Measurements from ENCODE around the gene CHRNA1. TPM values are rescaled to one million over a fixed set of nuclear protein-coding genes. Genes with fewer than 3 reads are reported as not detected.

Gene CHRNA1
- total and polyA plus RNA-seq, 2 experiments from 2014 or later: 0.16 TPM; not detected in 1

DNA sequence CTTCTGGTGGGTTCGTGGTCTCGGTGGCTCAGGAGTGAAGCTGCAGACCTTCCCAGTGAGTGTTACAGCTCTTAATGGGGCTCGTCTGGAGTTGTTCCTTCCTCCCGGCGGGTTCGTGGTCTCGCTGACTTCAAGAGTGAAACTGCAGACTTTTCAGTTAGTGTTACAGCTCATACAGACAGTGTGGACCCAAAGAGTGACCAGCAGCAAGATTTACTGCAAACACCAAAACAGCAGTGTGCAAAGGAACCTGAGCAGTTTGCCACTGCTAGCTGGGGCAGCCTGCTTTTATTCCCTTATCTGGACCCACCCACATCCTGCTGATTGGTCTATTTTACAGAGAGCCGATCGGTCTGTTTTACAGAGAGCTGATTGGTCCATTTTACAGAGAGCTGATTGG is 55.6 kb downstream of the CHRNA1 start:
- DNase-seq: no peak
- Histone ChIP-seq H2AFZ (no peak overlapping the region), H3K9me2 (ENCODE audit: insufficient read depth) (no peaks in the 10 kb centered on the region), H3K79me2 (ENCODE audit: insufficient read depth) (no peaks in the 10 kb centered on the region), H3K9ac (no peak overlapping the region), H3K27me3 (replicated peaks; ENCODE audit: insufficient read depth) (no peaks in the 10 kb centered on the region; the same call in 1 of the 2 replicates), H3K36me3 (ENCODE audit: low read depth) (no peaks in the 10 kb centered on the region), H3K27ac (no peak overlapping the region), H3F3A (ENCODE audit: insufficient read depth) (no peaks in the 10 kb centered on the region), H3K4me3 (no peak overlapping the region), H3K4me1 (ENCODE audit: insufficient read depth) (no peaks in the 10 kb centered on the region), H3K4me2 (ENCODE audit: unreplicated experiment) (no peak overlapping the region), H3K9me3 (ENCODE audit: low read depth) (no peaks in the 10 kb centered on the region), H4K20me1 (ENCODE audit: insufficient read depth) (no peaks in the 10 kb centered on the region)
- WGBS, 2 experiments (ENCODE audit: low coverage in 1 of 2, low lambda C conversion rate in 2 of 2, missing lambda C conversion rate in 2 of 2): 49 to 55% methylated on average over 9 of the region's 9 CpGs
- no peak for TF ChIP-seq EZH2 (IDR thresholded peaks at IDR 0.05; ENCODE audit: insufficient read depth, poor library complexity, severe bottlenecking)
- TF ChIP-seq EZH2phosphoT487 (IDR thresholded peaks at IDR 0.05; ENCODE audit: insufficient read depth, low read depth): no peak
- in situ Hi-C loops (cut with MboI): loop anchor here (25.0 kb wide), 1 partner anchor 604 kb away; no protein-coding TSS in a partner anchor

DNA sequence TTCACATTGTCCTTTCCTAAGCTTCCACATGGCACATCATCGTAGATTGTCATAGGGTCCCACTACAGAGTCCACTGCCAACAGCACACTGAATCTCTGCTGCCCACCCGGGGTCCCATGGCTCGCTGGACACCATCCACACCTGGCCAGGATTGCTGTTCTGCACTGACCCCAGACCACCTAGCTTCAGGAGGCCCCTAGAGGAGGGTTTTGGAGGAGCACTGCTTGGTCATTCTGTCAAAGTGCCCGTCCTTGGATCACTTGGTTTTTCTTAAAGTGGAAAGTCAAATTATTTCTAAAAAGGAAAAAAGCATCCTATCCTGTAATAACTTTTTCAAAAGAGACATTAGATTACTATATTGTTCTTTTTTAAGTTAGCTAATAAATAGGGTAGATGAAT is 59.0 kb downstream of the CHRNA1 start:
- H3K4me2 ChIP-seq (ENCODE audit: unreplicated experiment): no peak overlapping the region
- in situ Hi-C loops (cut with MboI): loop anchor here (25.0 kb wide), 1 partner anchor 607 kb away; no protein-coding TSS in a partner anchor
- no peaks in the 10 kb centered on the region for H3K36me3 ChIP-seq (ENCODE audit: low read depth)

GRCh38 chr2:174704642-174705041 is 59.6 kb downstream of the CHRNA1 start:
- 0 to 10% methylated on average over 1 of the region's 1 CpG for WGBS, 2 experiments (ENCODE audit: low coverage in 1 of 2, low lambda C conversion rate in 2 of 2, missing lambda C conversion rate in 2 of 2)
- Histone ChIP-seq H3K27ac (no peak overlapping the region), H3K27me3 (replicated peaks; ENCODE audit: insufficient read depth) (no peaks in the 10 kb centered on the region; the same call in 1 of the 2 replicates), H3K4me3 (no peak overlapping the region), H3F3A (ENCODE audit: insufficient read depth) (no peaks in the 10 kb centered on the region), H3K79me2 (ENCODE audit: insufficient read depth) (no peaks in the 10 kb centered on the region), H3K4me2 (ENCODE audit: unreplicated experiment) (no peak overlapping the region), H3K9me3 (ENCODE audit: low read depth) (no peaks in the 10 kb centered on the region), H3K9me2 (ENCODE audit: insufficient read depth) (no peaks in the 10 kb centered on the region), H3K36me3 (ENCODE audit: low read depth) (no peaks in the 10 kb centered on the region), H3K4me1 (ENCODE audit: insufficient read depth) (no peaks in the 10 kb centered on the region), H2AFZ (no peak overlapping the region), H3K9ac (no peak overlapping the region), H4K20me1 (ENCODE audit: insufficient read depth) (no peaks in the 10 kb centered on the region)
- in situ Hi-C loops (cut with MboI): loop anchor here (25.0 kb wide), 1 partner anchor 608 kb away; no protein-coding TSS in a partner anchor
- no peak for TF ChIP-seq EZH2 (IDR thresholded peaks at IDR 0.05; ENCODE audit: insufficient read depth, poor library complexity, severe bottlenecking)
- TF ChIP-seq EZH2phosphoT487 (IDR thresholded peaks at IDR 0.05; ENCODE audit: insufficient read depth, low read depth): no peak
- DNase-seq: no peak

More for the DNA sequence above, 59.0 kb downstream of the CHRNA1 start:
- DNase-seq: no peak
- Histone ChIP-seq H3K9me3 (ENCODE audit: low read depth) (no peaks in the 10 kb centered on the region), H3F3A (ENCODE audit: insufficient read depth) (no peaks in the 10 kb centered on the region), H3K9ac (no peak overlapping the region), H3K27me3 (replicated peaks; ENCODE audit: insufficient read depth) (no peaks in the 10 kb centered on the region; the same call in 1 of the 2 replicates), H2AFZ (no peak overlapping the region), H4K20me1 (ENCODE audit: insufficient read depth) (no peaks in the 10 kb centered on the region), H3K79me2 (ENCODE audit: insufficient read depth) (no peaks in the 10 kb centered on the region), H3K4me3 (no peak overlapping the region), H3K4me1 (ENCODE audit: insufficient read depth) (no peaks in the 10 kb centered on the region), H3K9me2 (ENCODE audit: insufficient read depth) (no peaks in the 10 kb centered on the region), H3K27ac (no peak overlapping the region)
- no peak for TF ChIP-seq EZH2phosphoT487 (IDR thresholded peaks at IDR 0.05; ENCODE audit: insufficient read depth, low read depth)
- no peak for TF ChIP-seq EZH2 (IDR thresholded peaks at IDR 0.05; ENCODE audit: insufficient read depth, poor library complexity, severe bottlenecking)
- 46 to 50% methylated on average over 4 of the region's 4 CpGs for WGBS, 2 experiments (ENCODE audit: low coverage in 1 of 2, low lambda C conversion rate in 2 of 2, missing lambda C conversion rate in 2 of 2)

DNA sequence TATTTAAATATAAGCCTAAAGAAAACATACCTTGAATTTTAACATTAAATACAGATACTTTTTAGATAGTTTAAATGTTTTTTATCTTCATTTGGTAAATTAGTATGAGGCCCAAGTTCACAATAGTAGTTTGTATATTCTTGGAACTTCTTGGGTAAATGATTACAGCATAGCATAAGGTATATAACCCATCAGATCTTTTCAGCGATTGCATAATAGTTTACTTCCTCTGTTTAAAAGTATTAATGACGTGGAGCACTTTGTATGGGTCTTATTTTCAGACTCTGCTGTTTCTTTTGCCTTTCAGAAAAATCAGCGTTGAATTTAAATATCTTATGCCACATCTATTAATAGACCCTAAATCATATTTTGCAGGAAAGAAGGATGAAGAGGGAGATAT is 60.2 kb downstream of the CHRNA1 start:
- no peaks in the 10 kb centered on the region; the same call in 1 of the 2 replicates for H3K27me3 ChIP-seq (replicated peaks; ENCODE audit: insufficient read depth)
- H3K4me2 ChIP-seq (ENCODE audit: unreplicated experiment): no peak overlapping the region
- no peaks in the 10 kb centered on the region for H3K79me2 ChIP-seq (ENCODE audit: insufficient read depth)
- H3K36me3 ChIP-seq (ENCODE audit: low read depth): no peaks in the 10 kb centered on the region
- H3K4me1 ChIP-seq (ENCODE audit: insufficient read depth): no peaks in the 10 kb centered on the region
- H3K27ac ChIP-seq: no peak overlapping the region
- no peak overlapping the region for H3K9ac ChIP-seq
- H4K20me1 ChIP-seq (ENCODE audit: insufficient read depth): no peaks in the 10 kb centered on the region
- TF ChIP-seq EZH2 (IDR thresholded peaks at IDR 0.05; ENCODE audit: insufficient read depth, poor library complexity, severe bottlenecking) (no peak), EZH2phosphoT487 (IDR thresholded peaks at IDR 0.05; ENCODE audit: insufficient read depth, low read depth) (no peak)
- no peaks in the 10 kb centered on the region for H3F3A ChIP-seq (ENCODE audit: insufficient read depth)
- H3K9me3 ChIP-seq (ENCODE audit: low read depth): no peaks in the 10 kb centered on the region
- no peaks in the 10 kb centered on the region for H3K9me2 ChIP-seq (ENCODE audit: insufficient read depth)
- no peak overlapping the region for H2AFZ ChIP-seq
- 65 to 75% methylated on average over 3 of the region's 3 CpGs for WGBS, 2 experiments (ENCODE audit: low coverage in 1 of 2, low lambda C conversion rate in 2 of 2, missing lambda C conversion rate in 2 of 2)
- in situ Hi-C loops (cut with MboI): loop anchor here (25.0 kb wide), 1 partner anchor 608 kb away; no protein-coding TSS in a partner anchor
- H3K4me3 ChIP-seq: no peak overlapping the region
- DNase-seq: no peak

All from GM23248 (cell line).